GM12873 (cell line): ENCODE data around the gene ME2.
A peak's percentile ranks its signal among the peaks of the same experiment; 100 is the strongest.

Experiments used
- CTCF ChIP-seq: IDR thresholded peaks from 2 replicates; pipeline ENCODE4 v1.5.1; 2012; ENCODE audit warnings: low read depth, mild to moderate bottlenecking, moderate library complexity, low read length, control low read depth; ENCODE audit not compliant: insufficient read depth; ENCODE audit errors: missing control alignments

Gene ME2

GRCh38 chr18:50866765-50867164 is 12.2 kb upstream of the ME2 start:
- TF ChIP-seq CTCF, result peak; percentile 34

- no peak for TF ChIP-seq CTCF
These were observed 9.8 kb upstream of the ME2 start for GRCh38 chr18:50869150-50869549.

- TF ChIP-seq CTCF, result no peak
These were observed 8.6 kb upstream of the ME2 start for GRCh38 chr18:50870138-50870845.

GRCh38 chr18:50871846-50872245 is 7.1 kb upstream of the ME2 start:
- TF ChIP-seq CTCF, result no peak

GRCh38 chr18:50875966-50876536 is 2.9 kb upstream of the ME2 start:
- no peak for TF ChIP-seq CTCF

- TF ChIP-seq CTCF, result no peak
These were observed 1.2 kb upstream of the ME2 start for GRCh38 chr18:50877545-50878265.
